ENCODE measurements around the gene AQP12A.

AQP12A gene

DNA sequence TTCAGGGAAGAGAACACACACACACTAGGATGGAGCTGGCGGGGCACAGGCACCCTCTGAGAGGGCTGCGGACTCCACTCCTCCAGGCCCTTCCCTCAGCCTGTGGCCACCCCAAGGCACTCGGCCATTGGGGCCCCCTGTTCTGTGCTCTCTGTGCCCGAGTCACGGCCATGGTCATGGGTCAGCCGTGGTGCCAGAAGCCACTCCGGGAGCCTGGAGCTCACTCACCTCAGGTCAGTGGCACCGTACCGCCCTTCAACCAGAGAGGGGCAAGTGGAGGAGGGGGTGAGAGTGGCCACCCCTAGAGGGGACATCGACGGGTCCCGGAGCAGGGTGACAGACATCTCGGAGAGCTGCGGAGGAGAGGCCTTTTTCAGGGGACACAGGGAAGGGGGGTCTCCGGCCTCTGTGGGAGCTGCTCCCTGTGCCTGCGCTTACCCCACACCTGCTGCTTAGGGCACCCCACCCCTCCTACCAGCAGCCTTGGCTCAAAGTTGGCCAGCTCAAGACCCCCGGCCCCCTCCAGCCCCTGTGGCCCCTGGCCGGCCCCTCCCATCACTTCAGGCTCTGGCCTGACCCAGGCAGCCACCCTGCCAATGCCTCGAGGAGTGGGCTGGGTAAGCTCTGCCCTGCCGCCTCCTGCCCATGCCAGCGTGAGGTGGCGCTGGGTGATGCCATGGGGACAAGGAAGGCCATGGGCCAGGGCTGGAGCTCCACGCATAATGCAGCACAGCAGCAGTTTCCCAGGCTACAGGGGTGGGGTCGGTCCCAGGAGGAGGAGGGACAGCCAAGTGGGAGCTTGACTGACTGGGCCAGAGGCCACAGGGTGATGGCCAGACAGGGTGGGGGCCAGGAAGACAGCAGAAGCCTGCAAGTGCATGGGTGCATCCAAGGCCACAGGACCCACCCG lies 29.3 kb downstream of the AQP12A start:
- DNase-seq (ENCODE audit: low read depth in 3 of 3, low spot score in 1 of 3), result no peak

DNA sequence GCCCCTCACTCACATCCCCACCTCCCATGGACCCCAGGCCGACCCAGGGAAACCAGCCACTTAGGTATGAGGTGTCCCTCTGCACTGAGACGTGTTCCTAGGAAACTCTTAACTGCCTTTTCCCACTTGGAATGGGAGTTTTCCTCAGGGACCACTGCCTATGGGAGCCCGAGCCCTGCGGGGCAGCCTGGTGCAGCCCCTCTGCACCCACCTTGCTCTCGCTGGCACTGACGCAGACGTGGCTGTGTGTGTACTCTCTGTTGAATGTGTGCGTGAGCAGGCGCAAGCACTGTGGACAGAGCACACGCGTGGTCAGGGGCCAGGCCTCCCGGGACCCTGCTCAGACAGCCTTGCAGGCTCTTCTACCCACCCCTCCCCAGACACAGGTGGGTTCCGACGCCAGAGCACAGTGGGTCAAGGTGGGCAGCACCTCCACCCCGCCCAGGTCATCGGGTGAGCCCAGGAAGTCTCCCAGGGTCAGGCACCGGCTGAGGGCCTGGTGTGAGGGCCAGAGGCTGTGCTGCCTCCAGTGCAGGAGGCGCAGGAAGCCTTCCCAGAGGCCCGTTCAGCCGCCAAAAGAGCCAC lies 30.0 kb downstream of the AQP12A start:
- DNase-seq (ENCODE audit: low read depth in 3 of 3, low spot score in 1 of 3), result no peak

DNA sequence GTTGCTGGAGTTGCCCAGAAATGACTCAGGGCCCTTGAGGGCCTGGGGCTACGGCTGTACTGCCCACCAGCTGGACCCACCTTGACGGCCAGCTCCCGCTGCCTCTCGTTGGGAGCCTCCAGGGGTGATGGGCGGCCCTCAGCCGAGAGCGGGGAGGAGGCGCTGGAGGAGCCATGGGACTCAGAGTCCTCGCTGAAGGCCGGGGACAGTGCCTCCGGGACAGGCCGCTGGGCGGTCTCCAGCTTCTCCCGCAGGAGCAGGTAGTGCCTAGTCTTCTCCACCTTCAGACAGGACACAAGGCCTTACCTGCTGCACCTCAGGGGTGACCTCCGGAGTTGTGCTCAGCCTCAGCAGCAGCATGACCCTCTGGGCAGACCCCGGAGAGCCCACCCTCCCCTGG lies 30.7 kb downstream of the AQP12A start:
- no peak for DNase-seq (ENCODE audit: low read depth in 3 of 3, low spot score in 1 of 3)

DNA sequence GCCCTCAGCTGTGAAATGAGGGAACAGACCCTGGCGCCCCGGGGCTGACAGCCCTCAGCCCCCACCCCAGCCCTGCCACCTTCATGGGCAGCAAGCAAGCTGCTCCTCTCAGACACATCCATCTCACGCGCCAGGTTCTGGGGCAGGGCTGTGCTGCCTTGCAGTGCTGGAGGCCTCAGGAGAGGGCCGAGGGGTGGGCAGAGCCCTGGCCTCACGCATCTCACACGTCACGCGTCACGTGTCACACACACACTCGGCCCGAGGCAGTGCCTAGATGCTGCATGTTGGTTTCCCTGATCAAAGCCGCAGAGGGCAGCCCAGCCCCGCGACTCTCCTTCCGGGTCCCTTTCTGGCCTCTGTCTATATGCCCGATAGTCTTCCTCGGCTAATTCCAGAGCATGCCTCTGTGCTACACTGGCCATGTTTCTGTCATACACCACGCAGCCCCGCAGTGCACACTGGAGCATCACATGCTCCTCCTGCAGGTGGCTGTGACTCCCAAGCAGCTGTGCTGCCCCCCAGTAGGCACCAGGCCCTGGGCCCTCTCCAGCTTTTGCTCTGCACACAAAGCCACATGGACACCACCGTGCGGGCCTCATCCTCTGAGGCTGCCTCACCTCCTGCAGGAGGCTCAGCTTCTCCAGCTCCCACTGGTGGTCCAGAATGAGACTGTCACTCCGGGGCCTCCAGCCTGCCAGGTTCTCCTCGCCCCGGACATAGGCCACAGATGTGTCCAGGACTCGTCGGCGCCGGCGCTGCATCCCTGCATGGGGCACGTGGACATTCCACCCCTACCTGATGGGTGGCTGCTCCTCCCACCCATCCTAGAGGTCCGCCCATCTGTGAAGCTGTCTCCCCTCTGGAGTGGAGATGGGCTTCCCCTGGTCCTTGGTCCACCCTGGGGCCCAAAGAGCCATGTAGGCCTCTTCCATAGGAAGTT lies 31.4 kb downstream of the AQP12A start:
- DNase-seq (ENCODE audit: low read depth in 3 of 3, low spot score in 1 of 3), result no peak

- DNase-seq (ENCODE audit: low read depth in 3 of 3, low spot score in 1 of 3), result no peak
Observed at GRCh38 chr2:240723851-240724250, 32.2 kb downstream of the AQP12A start.

DNA sequence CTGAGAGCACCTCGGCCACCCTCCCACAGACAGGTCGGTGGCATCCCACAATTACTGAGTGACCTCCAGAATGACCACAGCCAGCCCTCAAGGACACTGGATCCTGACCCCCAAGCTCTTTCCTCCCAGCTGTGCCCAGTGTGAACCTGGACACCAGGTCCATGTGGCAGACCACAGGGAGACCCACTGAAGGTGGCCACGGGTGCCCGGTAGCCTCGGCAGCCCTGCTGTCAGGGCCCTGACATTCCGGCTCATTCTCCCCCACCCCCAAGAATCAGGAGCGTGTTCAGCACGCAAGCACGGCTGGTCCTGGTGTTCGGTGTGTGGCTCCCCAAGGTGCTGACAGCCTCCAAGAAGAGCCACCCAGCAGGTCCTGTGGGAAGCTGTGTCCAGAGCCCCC lies 32.8 kb downstream of the AQP12A start:
- DNase-seq (ENCODE audit: low read depth in 3 of 3, low spot score in 1 of 3), result no peak

GRCh38 chr2:240725266-240725665 lies 33.6 kb downstream of the AQP12A start:
- no peak for DNase-seq (ENCODE audit: low read depth in 3 of 3, low spot score in 1 of 3)

DNA sequence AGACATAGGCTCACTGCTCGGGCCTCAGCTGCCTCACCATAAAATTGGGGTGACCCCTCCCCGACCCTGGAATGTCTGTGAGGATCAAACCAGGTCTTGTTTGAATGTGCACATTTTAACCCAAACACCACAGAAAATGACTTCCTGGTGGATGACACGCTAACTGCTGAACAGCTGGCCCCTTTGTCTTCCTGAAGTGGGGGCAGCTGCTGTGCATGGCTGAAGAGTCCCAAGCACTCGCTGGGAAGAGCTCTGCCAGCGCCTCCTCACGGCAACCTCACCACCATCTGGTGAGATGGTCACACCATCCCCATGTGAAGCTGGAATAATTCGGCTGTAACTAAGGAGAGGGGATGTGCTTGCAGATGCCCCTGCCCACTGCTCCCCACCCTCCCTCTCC lies 34.0 kb downstream of the AQP12A start:
- no peak for DNase-seq (ENCODE audit: low read depth in 3 of 3, low spot score in 1 of 3)

DNA sequence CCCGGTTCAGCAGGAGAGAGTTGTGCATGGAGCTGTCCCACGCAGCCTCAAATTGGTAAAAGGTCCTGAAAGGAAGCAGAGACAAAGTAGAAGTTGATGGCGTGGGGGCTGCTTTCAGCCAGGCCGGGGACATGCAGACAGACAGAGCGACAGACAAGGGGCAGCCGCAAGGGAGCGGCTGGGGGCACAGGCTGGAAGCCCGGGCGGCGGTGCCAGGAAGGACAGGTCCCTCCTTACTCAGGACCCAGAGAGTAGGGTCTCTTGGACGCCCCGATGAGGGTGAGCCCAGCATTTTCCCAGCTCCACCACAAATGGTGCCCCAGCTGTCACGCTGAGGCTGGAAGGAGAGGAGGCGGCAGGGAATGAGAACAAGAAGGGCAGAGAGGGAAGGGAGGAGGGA lies 35.2 kb downstream of the AQP12A start:
- no peak for DNase-seq (ENCODE audit: low read depth in 3 of 3, low spot score in 1 of 3)

DNA sequence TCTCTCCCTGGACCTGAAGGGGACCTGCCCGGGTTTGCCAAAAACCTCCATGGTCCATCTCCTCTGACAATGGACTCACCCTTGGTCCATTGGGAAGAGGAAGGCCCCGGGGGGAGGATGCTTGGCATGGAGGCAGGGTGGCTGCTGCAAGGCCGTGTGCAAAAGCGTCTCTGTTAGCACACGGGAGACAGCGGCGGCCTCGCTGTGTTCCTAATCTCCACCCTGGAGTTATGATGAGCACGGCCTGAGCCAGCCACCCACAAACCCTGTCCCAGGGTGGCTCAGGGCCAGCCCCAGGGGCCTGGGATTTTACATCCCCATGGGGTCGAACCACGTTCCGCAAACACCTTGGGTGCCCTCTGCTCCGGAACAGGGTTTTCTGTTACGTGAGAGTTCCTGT lies 35.8 kb downstream of the AQP12A start:
- no peak for DNase-seq (ENCODE audit: low read depth in 3 of 3, low spot score in 1 of 3)

- DNase-seq (ENCODE audit: low read depth in 3 of 3, low spot score in 1 of 3), result no peak
Observed at GRCh38 chr2:240727913-240728312, 36.2 kb downstream of the AQP12A start.

DNA sequence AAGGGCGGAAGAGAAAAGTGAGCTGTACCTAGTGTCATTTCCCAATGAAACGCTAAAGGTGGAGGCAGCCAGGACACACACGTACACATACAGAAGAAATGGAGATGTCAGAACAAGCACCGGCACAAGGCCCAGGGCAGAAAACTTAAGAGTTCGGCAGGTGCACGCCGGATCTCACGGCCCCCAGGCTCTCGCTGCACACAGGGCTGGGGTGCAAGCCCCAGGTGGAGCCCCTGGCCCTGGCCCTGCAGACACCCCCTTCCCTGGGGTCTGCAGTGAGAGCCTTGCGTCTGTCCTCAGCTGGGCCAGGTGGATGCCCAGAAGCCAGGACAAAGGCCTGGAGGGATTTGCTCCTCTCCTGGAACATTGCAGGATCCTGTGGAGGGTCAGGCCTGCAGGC lies 36.7 kb downstream of the AQP12A start:
- DNase-seq (ENCODE audit: low read depth in 3 of 3, low spot score in 1 of 3), result no peak

GRCh38 chr2:240728827-240729226 lies 37.2 kb downstream of the AQP12A start:
- DNase-seq (ENCODE audit: low read depth in 3 of 3, low spot score in 1 of 3), result no peak

DNA sequence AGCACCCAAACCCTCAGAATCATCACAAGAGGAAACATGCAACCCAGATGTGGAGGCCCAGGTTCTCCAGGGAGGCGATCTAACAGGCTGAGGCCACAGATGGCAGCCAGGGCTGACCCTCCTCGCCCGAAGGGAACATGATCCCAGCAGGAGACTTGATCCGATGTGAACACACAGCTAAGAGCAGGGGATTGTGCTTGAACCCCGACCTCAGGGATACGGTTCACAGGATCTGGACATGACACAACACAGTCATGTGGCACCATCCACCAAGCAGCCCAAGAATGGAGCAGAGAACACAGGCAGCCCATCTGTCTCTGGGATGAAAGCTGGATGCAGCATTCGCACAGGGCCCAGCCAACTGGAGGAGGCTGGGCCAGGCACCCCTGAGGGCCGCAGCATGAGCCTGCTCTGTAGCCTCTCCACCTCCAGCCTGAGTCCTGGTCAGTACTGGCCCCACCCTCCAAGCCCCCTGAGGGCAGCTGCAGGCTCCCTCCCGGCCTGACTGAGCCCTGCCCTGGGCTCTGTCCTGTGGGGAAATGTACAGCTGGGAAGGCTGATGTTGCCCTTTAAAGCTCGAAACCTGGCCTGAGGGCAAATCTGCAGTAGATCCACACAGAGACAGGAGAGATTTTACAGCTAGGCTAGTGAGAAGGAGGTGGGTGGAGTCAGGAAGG lies 39.0 kb downstream of the AQP12A start:
- no peak for DNase-seq (ENCODE audit: low read depth in 3 of 3, low spot score in 1 of 3)

GRCh38 chr2:240731178-240731545 lies 39.5 kb downstream of the AQP12A start:
- DNase-seq (ENCODE audit: low read depth in 3 of 3, low spot score in 1 of 3), result no peak

DNA sequence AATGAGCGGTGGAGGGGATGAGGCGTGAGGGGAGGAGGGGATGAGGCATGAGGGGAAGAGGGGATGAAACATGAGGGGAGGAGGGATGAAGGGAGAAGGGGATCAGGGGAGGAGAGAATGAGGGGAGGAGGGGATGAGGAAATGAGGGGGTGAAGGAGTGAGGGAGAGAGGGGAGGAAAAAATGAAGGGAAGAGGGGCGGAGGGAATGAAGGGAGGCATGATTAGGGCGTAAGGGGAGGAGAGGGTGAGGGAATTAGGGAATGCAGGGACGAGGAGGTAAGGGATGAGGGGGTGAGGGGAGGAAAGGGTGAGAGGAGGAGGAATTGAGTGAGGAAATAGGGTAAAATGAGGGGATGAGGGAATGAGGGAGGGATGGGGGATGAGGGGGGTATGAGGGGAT lies 40.5 kb downstream of the AQP12A start:
- no peak for DNase-seq (ENCODE audit: low read depth in 3 of 3, low spot score in 1 of 3)

DNA sequence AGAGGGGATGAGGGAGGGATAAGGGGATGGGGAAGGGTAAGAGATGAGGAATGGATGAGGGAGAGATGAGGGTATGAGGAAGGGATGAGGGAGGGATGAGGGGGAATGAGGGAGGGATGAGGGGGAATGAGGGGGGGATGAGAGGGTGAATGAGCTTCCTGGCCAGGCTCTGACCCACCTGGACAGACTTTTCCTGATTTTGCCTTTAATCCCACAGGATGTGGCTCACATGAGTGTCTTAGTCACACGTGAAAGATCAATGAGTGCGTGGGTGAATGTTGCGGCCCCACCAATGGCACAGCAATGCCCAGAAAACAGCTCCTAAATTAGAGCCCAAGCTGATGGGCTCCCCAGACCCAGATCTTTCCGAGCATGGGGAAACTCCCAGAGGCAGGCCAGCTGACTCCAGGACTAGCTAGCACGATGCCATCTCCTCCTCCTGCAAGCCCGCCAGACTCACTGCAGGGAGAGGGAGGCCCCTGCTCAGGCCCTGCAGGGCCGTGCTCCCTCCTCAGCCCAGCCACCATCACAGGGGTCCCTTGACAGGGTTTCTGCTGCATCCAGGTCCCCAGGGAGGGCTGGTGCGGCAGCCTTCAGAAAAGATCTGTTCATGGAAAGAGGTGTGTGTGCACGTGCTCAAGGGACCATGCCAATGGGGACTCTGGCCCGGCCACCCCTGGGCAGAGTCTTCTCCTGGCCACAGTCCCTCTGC lies 41.4 kb downstream of the AQP12A start:
- no peak for DNase-seq (ENCODE audit: low read depth in 3 of 3, low spot score in 1 of 3)

- no peak for DNase-seq (ENCODE audit: low read depth in 3 of 3, low spot score in 1 of 3)
Observed at GRCh38 chr2:240733803-240734495, 42.3 kb downstream of the AQP12A start.

DNA sequence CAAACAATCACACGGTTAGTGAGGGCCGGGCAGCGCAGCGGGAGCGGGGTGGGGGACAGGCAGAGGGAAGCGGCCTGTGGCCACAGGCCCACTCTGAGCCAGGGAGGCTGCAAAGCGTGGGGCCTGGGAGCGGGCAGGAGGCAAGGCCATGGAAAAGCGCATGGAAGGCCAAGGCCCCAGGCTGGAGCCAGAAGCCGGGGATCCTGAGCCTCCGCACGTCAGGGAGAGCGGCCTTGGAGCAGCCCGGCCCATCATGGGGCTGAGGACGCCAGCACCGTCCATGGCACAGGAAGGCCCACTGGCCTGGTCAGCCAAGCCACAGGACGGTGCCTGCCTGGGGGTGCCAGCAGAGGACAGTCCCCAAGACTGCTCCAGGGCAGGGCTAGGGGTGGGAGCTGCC lies 43.1 kb downstream of the AQP12A start:
- DNase-seq (ENCODE audit: low read depth in 3 of 3, low spot score in 1 of 3), result no peak

- no peak for DNase-seq (ENCODE audit: low read depth in 3 of 3, low spot score in 1 of 3)
Observed at GRCh38 chr2:240735476-240735875, 43.8 kb downstream of the AQP12A start.

Data from stimulated activated CD4-positive, alpha-beta T cell treated with anti-CD3 and anti-CD28 coated beads, TNF-alpha, amount 100 ng/mL, for 1 hour (primary cell).